HT1080 (cell line): Measurements from ENCODE around the gene GALE. TPM values are rescaled to one million over a fixed set of nuclear protein-coding genes. Genes with fewer than 3 reads are reported as not detected.
"Not testable (repeated sequence)": the region's sequence is repeated elsewhere in the genome, so short reads cannot be mapped to it uniquely, and the experiment has no call there.

Experiments used
- DNase-seq: peaks from one replicate; pipeline ENCODE4 v3.0.0-alpha.2; 2015; ENCODE audit warnings: low read depth
- total RNA-seq: library from RNA; depleted of rRNA; stranded (reverse); fragments of >200 nt; shearing (Covaris generic); gene quantifications from 2 replicates; pipeline ENCODE4 v1.2.3, GENCODE V29; 2014

GALE gene
- total RNA-seq, 1 experiment from 2014 or later: 144 TPM

DNA sequence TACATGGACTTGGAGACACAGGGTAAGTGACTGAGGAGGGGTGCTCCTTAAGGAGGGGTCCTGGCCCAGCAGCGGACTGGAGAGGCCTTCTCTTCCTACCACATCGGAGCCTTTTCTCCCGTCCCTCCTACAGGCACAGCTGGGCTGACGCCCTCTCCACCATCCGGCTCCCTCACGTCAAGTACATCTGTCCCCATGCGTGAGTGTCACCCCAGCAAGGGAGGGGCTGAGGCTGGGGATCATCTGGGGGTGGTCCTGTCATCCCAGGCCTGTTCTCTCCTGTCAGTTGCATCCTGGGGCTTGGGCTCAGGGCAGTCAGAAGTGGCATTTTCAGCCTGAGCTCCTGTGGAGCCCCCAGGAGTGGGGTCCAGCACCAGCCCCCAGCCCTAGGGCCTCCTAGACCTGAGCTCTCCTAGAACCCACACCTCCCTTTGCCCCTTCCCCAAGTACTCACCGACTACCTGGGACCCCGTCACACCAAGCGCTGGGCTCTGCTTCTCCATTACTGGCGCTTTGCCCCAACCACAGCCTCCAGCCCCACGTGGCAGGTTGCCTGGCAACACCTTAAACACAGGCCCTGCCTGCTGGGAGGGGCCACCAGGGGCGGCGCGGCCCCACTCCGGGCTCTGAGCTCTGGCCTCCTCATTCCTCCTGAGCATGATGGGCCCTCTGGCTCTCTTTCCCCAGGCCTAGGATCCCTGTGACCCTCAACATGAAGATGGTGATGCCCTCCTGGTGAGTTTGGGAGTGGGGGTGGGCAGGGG lies 7.4 kb downstream of the GALE start:
- peak; percentile 70 for DNase-seq

DNA sequence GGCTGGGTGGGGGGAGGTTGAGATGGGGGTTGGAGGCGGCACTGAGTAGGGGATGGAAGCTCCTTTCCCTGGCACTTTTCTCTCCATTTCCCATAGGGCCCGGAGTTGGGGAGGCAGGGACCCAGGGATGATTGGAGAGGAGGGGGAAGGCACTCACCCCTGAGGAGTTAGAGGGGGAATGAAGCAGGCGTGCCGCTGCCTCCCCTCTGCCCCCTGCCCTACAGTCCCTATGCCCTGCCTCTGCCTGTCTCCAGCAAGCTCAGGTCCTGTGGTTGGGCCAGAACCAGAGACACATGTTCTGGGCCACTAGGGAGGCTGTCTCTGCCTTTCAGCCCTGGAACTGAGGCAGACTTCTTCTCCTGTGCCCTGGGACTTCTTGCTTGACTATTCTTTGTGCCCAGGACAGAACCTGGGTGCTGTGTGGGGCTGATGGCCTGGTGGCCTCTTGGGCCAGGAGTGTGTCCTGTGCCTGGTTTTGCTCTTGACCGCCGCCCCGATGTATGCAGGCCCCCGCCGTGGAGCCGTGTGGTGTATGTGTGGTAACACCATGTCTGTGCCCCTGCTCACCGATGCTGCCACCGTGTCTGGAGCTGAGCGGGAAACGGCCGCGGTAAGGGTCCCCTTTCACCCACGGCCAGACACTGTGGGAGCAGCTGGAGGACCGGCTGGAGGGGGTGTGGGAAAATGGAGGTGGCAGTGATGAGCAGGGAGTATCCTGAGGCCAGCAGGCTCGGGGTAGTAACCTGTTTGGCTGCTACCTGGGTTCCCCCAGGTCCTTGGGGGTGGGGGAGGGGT lies 8.2 kb downstream of the GALE start:
- DNase-seq: no peak

- no peak for DNase-seq
These were observed 9.0 kb downstream of the GALE start for GRCh38 chr1:23791516-23792047.

GRCh38 chr1:23790696-23791515 lies 9.6 kb downstream of the GALE start, which contains the start of gene LYPLA2:
LYPLA2 (plus strand) TSS chr1:23791145; CDS start chr1:23792683, 1,538 bp downstream.
- peak; percentile 90 for DNase-seq

- DNase-seq: no peak
These were observed 11.9 kb downstream of the GALE start for GRCh38 chr1:23788695-23789094.

DNA sequence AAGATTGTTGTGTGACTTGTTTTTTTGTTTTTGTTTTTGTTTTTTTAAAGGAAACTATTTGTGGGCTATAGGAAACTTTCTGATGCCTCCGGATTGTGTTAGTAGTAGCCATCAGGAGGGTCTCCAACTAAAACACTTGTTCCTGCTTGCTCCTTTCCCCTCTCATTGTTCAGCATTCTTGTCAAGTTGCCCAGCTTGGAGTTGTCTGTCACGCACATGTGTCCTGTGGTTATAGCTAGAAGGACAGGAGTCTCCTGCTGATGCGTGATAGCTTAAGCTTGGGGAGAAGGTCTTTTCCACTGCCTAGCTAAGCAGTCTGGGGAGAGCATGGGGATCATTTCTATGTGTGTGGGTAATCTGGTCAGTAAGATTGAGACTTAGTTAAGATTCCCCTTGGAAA lies 12.9 kb downstream of the GALE start:
- DNase-seq: no peak

DNA sequence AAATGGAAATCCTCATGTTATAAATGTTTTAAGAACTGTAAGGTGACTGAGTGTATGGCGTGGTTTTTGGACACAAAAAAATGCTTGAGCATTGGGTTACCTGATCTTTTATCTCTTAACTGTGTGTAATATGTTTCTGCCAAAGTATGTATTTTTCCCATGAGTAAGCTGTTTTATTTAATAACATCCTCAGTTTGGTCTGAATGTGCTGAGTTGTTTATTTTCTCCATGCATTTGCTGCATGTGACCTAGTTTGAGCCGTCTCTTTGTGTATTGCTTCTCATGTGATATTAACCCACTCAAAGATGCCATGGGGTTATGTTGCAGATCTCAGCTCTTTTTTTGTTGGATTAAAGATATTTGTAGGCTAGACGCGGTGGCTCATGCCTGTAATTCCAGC lies 15.7 kb downstream of the GALE start:
- no peak for DNase-seq

DNA sequence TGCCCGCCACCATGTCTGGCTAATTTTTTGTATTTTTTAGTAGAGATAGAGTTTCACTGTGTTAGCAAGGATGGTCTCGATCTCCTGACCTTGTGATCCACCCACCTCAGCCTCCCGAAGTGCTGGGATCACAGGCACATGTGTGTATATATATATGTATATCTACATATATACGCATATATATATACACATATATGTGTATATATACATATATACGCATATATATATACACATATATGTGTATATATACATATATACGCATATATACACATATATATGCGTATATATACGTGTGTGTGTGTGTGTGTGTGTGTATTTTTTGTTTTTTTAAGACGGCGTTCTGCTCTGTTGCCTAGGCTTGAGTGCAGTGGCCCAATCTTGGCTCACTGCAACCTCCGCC lies 17.4 kb downstream of the GALE start:
- not testable (repeated sequence) for DNase-seq

DNA sequence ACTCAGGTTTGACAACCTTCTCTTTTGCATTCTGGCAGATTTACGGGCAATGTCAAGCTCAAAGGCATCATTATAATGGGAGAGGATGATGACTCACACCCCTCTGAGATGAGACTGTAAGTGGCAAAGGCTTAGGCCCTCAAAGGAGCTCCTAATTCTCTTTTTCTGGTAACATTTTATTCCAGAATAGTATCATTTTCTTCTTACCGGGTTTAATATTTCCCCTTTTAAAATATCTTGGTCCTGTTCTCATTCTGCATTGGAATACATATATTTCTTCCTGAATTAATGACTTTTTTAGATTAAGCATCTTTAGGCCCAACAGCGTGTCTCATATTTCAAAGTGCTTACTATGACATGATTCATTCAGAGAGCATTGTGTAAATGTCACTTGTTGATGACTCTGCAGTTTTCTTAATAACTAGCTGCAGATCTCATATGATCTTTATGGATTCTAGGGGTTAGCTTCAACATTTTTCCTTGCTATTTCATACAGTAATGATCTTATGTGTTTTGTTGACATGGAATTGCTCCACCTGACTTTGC lies 20.7 kb downstream of the GALE start:
- peak; percentile 76 for DNase-seq

GRCh38 chr1:23777979-23778814 lies 22.4 kb downstream of the GALE start, which contains the start of gene PITHD1:
PITHD1 (plus strand) TSS chr1:23778418; CDS start chr1:23778516, 98 bp downstream.
- peak; percentile 60 for DNase-seq

GRCh38 chr1:23776217-23776616 lies 24.3 kb downstream of the GALE start:
- no peak for DNase-seq

GRCh38 chr1:23774174-23774880 lies 26.2 kb downstream of the GALE start:
- DNase-seq: no peak

DNA sequence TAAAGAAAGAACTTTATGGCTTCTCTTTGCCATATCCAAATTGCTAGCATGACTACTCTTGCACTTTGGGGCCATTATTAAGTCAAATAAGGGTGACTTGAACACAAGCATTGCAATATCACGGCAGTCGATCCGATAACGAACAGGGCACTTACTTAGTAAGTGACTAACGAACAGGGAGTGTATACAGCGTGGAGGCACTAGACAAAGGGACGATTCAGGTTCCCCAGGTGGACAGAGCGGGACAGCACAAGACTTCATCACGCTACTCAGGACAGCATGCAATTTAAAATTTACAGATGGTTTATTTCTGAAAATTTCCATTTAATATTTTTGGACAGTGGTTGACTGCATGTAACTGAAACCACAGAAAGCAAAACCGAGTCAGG lies 27.7 kb downstream of the GALE start:
- no peak for DNase-seq

- DNase-seq: peak; percentile 68
These were observed 28.3 kb downstream of the GALE start for GRCh38 chr1:23772049-23772853.

DNA sequence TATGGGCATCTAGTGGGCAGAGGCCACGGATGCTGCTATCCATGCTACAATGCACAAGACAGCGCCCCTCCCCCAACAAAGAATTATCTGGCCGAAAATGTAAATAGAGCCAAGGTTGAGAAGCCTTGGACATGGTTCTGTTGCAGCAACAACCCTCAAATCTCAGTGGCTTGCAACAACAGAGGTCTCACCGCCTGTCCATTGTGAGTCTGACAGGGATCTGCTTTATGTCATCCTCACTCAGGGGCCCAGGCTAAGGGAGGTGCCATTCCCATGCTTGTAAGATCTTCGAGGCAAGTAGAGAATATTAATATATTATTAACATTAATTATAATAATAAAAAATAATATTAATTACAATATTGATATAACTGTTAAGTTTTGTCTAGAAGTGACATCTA lies 31.8 kb downstream of the GALE start:
- DNase-seq: no peak

DNA sequence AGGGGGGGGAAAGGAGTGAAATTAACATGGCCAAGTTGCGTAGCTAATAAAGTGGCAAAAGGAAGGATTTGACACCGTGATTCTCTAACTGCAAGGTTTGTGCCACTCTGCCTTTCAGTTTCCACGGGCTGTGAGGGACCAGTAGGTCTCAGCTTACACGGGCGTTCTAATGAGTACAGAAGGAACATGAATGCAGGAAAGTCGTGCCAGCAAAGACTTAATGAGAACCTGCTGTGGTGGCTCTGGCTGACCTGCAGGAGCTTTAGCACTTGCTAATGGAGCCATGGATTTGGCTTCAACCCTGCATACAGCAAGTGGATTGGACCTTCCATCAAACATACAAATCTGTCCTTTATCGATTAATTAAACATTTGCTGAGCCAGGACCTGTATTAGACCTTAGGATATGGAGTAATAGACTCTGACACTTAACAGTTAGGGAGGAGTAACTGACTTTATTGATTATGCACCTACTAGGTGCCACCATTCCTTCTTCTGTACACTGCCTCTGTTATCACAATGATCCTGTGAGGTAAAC lies 37.4 kb downstream of the GALE start:
- no peak for DNase-seq

DNA sequence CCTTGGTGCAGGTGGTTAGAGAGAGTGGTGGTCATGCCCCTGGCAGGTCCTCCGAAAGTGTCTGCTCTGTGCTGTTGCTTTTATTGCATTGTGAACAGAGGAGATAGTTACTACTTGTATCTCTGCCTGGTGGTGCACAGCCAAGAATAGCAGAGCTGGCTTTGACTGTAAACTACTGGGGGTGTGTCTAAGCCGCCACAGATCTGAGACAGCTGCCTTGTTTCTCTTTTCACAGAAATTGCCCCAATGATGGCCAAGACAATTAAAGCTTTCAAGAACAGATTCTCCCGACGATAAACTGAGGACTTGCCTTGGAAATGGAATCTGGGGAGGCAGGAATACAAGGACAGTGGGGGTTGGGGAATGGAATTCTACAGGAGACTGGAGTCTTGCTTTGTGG lies 41.3 kb downstream of the GALE start:
- DNase-seq: no peak

GRCh38 chr1:23757812-23758211 lies 42.7 kb downstream of the GALE start:
- DNase-seq: no peak
